Endothelial cell of umbilical vein (primary cell): Measurements from ENCODE around the gene TOX2. TPM values are rescaled to one million over a fixed set of nuclear protein-coding genes. Genes with fewer than 3 reads are reported as not detected.

Experiments used
- BruUV-seq: library from RNA; stranded (reverse); fragments of 400-500 nt; replicated peaks from 2 replicates; lab custom pipeline; 2021; lab: Mats Ljungman, UMichigan
- CTCF ChIA-PET: fragments of 300-600, 350-600 bp; sonication (Branson Sonifier 250); formaldehyde crosslinking; loops from one replicate; lab custom pipeline; 2021; ENCODE audit warnings: antibody characterized with exemption, inconsistent platforms; lab: Charles Lee
- POLR2A ChIA-PET: fragments of 300-600, 350-600 bp; sonication (Branson Sonifier 250); formaldehyde crosslinking; loops from one replicate; lab custom pipeline; 2021; ENCODE audit warnings: antibody characterized with exemption, inconsistent platforms; lab: Charles Lee
- DNase-seq: peaks from one replicate; pipeline ENCODE4 v3.0.0-alpha.2; 2011; ENCODE audit warnings: low read depth, low spot score
- FAIRE-seq: peaks from 2 replicates; lab custom pipeline; 2011; peaks lifted over from hg19 to GRCh38; lab: Jason Lieb, UNC
- H2AFZ ChIP-seq: 2 replicates; pipeline ENCODE4 v1.6.0; 2012; ENCODE audit warnings: low read depth, low read length, control low read depth, inconsistent platforms
- H3K27ac ChIP-seq: 2 replicates; pipeline ENCODE4 v1.5.1; 2011; ENCODE audit warnings: low read depth, mild to moderate bottlenecking, control low read depth, low read length, moderate library complexity; ENCODE audit not compliant: insufficient read depth
- H3K27me3 ChIP-seq, 2 experiments: 2 replicates each; pipeline versions ENCODE4 v1.6.0 to v1.6.1; 2011; ENCODE audit warnings: low read length in 2 of 2, mixed read lengths in 1 of 2; ENCODE audit not compliant: control insufficient read depth in 2 of 2, insufficient read depth in 2 of 2
- H3K36me3 ChIP-seq, 2 experiments: 2 replicates in 1 of 2; 3 replicates in 1 of 2; pipeline ENCODE4 v1.5.1; 2011; ENCODE audit warnings: low read length in 2 of 2, mild to moderate bottlenecking in 1 of 2, moderate library complexity in 1 of 2; ENCODE audit not compliant: control insufficient read depth in 2 of 2, insufficient read depth in 2 of 2; ENCODE audit errors: extremely low read depth in 1 of 2
- H3K4me1 ChIP-seq: 3 replicates; pipeline ENCODE4 v1.5.1; 2011; ENCODE audit warnings: mild to moderate bottlenecking, low read length; ENCODE audit not compliant: control insufficient read depth, insufficient read depth; ENCODE audit errors: extremely low read depth
- H3K4me2 ChIP-seq: 2 replicates; pipeline ENCODE4 v1.6.1; 2011; ENCODE audit warnings: low read length, control low read depth, mixed read lengths; ENCODE audit not compliant: insufficient read depth
- H3K4me3 ChIP-seq, 3 experiments: fragments of 200-600 bp in 1 of 3; sonication (generic), shearing (Covaris generic) in 1 of 3; replicated peaks in 1 of 3; 2 replicates each; pipeline ENCODE4 v1.5.1; 2011 to 2016; ENCODE audit warnings: control low read depth in 3 of 3, low read length in 3 of 3, mild to moderate bottlenecking in 2 of 3, inconsistent platforms in 1 of 3, low read depth in 1 of 3, moderate library complexity in 1 of 3; ENCODE audit not compliant: insufficient read depth in 1 of 3
- H3K79me2 ChIP-seq: 2 replicates; pipeline ENCODE4 v1.6.0; 2012; ENCODE audit warnings: low read length, inconsistent platforms; ENCODE audit not compliant: control insufficient read depth, insufficient read depth
- H3K9ac ChIP-seq: replicated peaks from 2 replicates; pipeline ENCODE3; 2011; ENCODE audit warnings: low read length, control low read depth; ENCODE audit not compliant: insufficient read depth; ENCODE audit errors: extremely low read depth
- H3K9me1 ChIP-seq: replicated peaks from 3 replicates; pipeline ENCODE4 v1.6.0; 2011; ENCODE audit warnings: mild to moderate bottlenecking, low read length; ENCODE audit not compliant: control insufficient read depth, insufficient read depth; ENCODE audit errors: extremely low read depth
- H3K9me3 ChIP-seq: replicated peaks from 2 replicates; pipeline ENCODE4 v1.5.1; 2012; ENCODE audit warnings: low read length, inconsistent platforms; ENCODE audit not compliant: control insufficient read depth, insufficient read depth
- H4K20me1 ChIP-seq: replicated peaks from 2 replicates; pipeline ENCODE3; 2011; ENCODE audit warnings: mild to moderate bottlenecking, low read length; ENCODE audit not compliant: control insufficient read depth, insufficient read depth; ENCODE audit errors: extremely low read depth
- EZH2 ChIP-seq: IDR thresholded peaks from 2 replicates; pipeline ENCODE4 v1.6.1; 2012; ENCODE audit warnings: borderline replicate concordance, low read depth, mild to moderate bottlenecking, moderate library complexity, low read length, inconsistent platforms; ENCODE audit not compliant: severe bottlenecking
- FOS ChIP-seq: IDR thresholded peaks from 2 replicates; pipeline ENCODE4 v1.6.1; 2011; ENCODE audit warnings: mild to moderate bottlenecking, low read length, moderate library complexity, borderline replicate concordance; ENCODE audit not compliant: insufficient read depth
- GATA2 ChIP-seq: IDR thresholded peaks from 2 replicates; pipeline ENCODE4 v1.7.0; 2011; ENCODE audit warnings: low read depth, mild to moderate bottlenecking, moderate library complexity, mixed read lengths, low read length; ENCODE audit not compliant: insufficient read length, insufficient read depth
- JUN ChIP-seq: IDR thresholded peaks from 2 replicates; pipeline ENCODE4 v1.6.1; 2011; ENCODE audit warnings: borderline replicate concordance, low read depth; ENCODE audit not compliant: insufficient read length, insufficient read depth
- MYC ChIP-seq: IDR thresholded peaks from one replicate; pipeline ENCODE4 v1.6.1; 2011; ENCODE audit warnings: mild to moderate bottlenecking, low read depth, low read length
- POLR2A ChIP-seq: IDR thresholded peaks from 2 replicates; pipeline ENCODE4 v1.6.1; 2012; ENCODE audit warnings: low read depth, mild to moderate bottlenecking, control low read depth, low read length
- POLR2AphosphoS5 ChIP-seq: IDR thresholded peaks from 2 replicates; pipeline ENCODE4 v1.6.1; 2012; ENCODE audit warnings: low read depth, mild to moderate bottlenecking, control low read depth, low read length, moderate library complexity; ENCODE audit not compliant: insufficient read depth
- dilution Hi-C: fragments of 300-500 bp; cut with MboI; formaldehyde crosslinking; loops from one replicate; pipeline ENCODE4 v1.15.0; 2019; ENCODE audit warnings: low sequenced_read_pairs; ENCODE audit not compliant: extremely low pct_ligation_motif_present
- intact Hi-C: fragments of 100-400 bp; cut with micrococcal nuclease; formaldehyde crosslinking; loops from one replicate; pipeline ENCODE4 v1.10.0; 2022
- polyA plus RNA-seq, 4 experiments: library from polyadenylated mRNA; depleted of rRNA in 3 of 4; stranded (reverse) in 3 of 4; unstranded in 1 of 4; fragments of >200 nt; gene quantifications; 2 replicates each; pipeline versions ENCODE4 v1.2.1 to v1.2.3, GENCODE V29; 2011 to 2012; ENCODE audit warnings: missing spikeins in 1 of 4
- total RNA-seq: library from RNA; stranded (reverse); gene quantifications from 2 replicates; pipeline ENCODE4 v1.2.3, GENCODE V29; 2021
- TF ChIP-seq, protein P1 (sequence below): IDR thresholded peaks from 2 replicates; pipeline ENCODE4 v1.6.1; 2011; ENCODE audit not compliant: insufficient read depth, insufficient read length
- TF ChIP-seq, protein P2 (sequence below), 2 donors: IDR thresholded peaks; 1 replicate in 1 of 2; 2 replicates in 1 of 2; pipeline ENCODE4 v1.5.1; 2011; ENCODE audit warnings: low read length in 2 of 2, mild to moderate bottlenecking in 2 of 2, moderate library complexity in 2 of 2, control low read depth in 1 of 2, inconsistent platforms in 1 of 2, low read depth in 1 of 2; ENCODE audit not compliant: insufficient read depth in 1 of 2; ENCODE audit errors: extremely low read depth in 1 of 2

TOX2 gene
- total and polyA plus RNA-seq, 2 donors (not counting 3 experiments of a cell fraction or from before 2014, with no cell fraction given) = 7.0 to 18.6 TPM

DNA sequence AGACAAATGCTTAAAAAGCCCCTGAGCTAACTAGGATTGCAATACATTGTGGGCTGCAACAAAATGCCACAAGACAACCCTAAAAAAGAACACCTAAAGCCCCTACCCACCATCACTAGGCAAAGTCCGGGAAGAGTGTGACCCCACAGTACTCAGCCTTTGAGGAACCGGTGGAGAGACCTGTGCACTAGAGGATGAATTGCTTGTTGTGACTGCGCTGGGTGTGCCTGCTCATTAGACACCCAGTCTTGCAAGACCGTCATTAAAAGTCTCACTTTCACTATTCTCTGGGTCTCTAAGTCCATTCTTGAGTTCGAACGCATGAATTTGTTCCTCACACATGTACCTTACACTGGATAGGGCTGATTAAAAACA lies 183.6 kb downstream of the TOX2 start:
- Histone ChIP-seq H3K36me3 (no peaks in the 10 kb centered on the region), H3K79me2 (no peaks in the 10 kb centered on the region), H3K9ac (no peak overlapping the region), H2AFZ (no peak overlapping the region), H4K20me1 (no peaks in the 10 kb centered on the region), H3K9me1 (no peaks in the 10 kb centered on the region), H3K4me1 (no peaks in the 10 kb centered on the region), H3K27me3 (peaks cover 2 to 16% of the 10 kb centered on the region in 2 experiments), H3K27ac (no peak overlapping the region), H3K4me3 (no peak overlapping the region), H3K4me2 (no peak overlapping the region), H3K9me3 (no peaks in the 10 kb centered on the region)
- intact Hi-C loops (no loop called here), dilution Hi-C loops (no loop called here)
- no peak for DNase-seq
- no peak for FAIRE-seq
- CTCF ChIA-PET = interaction anchor here (0.9 to 1.9 kb wide), 5 partner anchors 12 to 650 kb away, joined by 3 to 7 read pairs (median 4); no protein-coding TSS in a partner anchor
- no TSS peak for BruUV-seq
- POLR2A ChIA-PET = no interaction called here
- TF ChIP-seq GATA2 = no peak
- no peak for TF ChIP-seq MYC
- TF ChIP-seq JUN = no peak
- TF ChIP-seq EZH2 = no peak
- TF ChIP-seq, protein P1, sequence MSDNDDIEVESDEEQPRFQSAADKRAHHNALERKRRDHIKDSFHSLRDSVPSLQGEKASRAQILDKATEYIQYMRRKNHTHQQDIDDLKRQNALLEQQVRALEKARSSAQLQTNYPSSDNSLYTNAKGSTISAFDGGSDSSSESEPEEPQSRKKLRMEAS = no peak
- TF ChIP-seq FOS = no peak
- no peak for TF ChIP-seq POLR2AphosphoS5
- TF ChIP-seq, protein P2, sequence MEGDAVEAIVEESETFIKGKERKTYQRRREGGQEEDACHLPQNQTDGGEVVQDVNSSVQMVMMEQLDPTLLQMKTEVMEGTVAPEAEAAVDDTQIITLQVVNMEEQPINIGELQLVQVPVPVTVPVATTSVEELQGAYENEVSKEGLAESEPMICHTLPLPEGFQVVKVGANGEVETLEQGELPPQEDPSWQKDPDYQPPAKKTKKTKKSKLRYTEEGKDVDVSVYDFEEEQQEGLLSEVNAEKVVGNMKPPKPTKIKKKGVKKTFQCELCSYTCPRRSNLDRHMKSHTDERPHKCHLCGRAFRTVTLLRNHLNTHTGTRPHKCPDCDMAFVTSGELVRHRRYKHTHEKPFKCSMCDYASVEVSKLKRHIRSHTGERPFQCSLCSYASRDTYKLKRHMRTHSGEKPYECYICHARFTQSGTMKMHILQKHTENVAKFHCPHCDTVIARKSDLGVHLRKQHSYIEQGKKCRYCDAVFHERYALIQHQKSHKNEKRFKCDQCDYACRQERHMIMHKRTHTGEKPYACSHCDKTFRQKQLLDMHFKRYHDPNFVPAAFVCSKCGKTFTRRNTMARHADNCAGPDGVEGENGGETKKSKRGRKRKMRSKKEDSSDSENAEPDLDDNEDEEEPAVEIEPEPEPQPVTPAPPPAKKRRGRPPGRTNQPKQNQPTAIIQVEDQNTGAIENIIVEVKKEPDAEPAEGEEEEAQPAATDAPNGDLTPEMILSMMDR (IDR thresholded peaks at IDR 0.05; ENCODE audit: extremely low read depth in 1 of 2, insufficient read depth in 1 of 2, low read depth in 1 of 2, low read length in 2 of 2) = no peak
- no peak for TF ChIP-seq POLR2A
